H1 (cell line): ENCODE data around the gene SPDYE4. TPM values are rescaled to one million over a fixed set of nuclear protein-coding genes. Genes with fewer than 3 reads are reported as not detected.

ENCODE experiments used
- CTCF ChIA-PET: fragments of 300-600 bp; sonication (Branson Sonifier 250); formaldehyde crosslinking; loops from one replicate; lab custom pipeline; 2021; ENCODE audit not compliant: partially characterized antibody; lab: Charles Lee
- POLR2A ChIA-PET: fragments of 300-600 bp; sonication (Branson Sonifier 250); formaldehyde crosslinking; loops from one replicate; lab custom pipeline; 2021; ENCODE audit warnings: inconsistent platforms; ENCODE audit not compliant: partially characterized antibody; lab: Charles Lee
- DNase-seq, 2 experiments: peaks; one replicate each; pipeline versions ENCODE4 v3.0.0 to v3.0.0-alpha.2; 2010 to 2022; ENCODE audit warnings: low spot score in 2 of 2, low read depth in 1 of 2, mixed read lengths in 1 of 2
- FAIRE-seq: peaks from 2 replicates; lab custom pipeline; 2011; peaks lifted over from hg19 to GRCh38; lab: Jason Lieb, UNC
- H2AFZ ChIP-seq: 2 replicates; pipeline ENCODE4 v1.8.1; 2012; ENCODE audit warnings: low read length, inconsistent platforms
- H2AK5ac ChIP-seq: 2 replicates; pipeline ENCODE4 v1.6.1; 2013; ENCODE audit warnings: low read depth, low read length
- H2BK120ac ChIP-seq: replicated peaks from 2 replicates; pipeline ENCODE3; 2013; ENCODE audit warnings: low read depth, low read length, inconsistent platforms
- H2BK12ac ChIP-seq: 2 replicates; pipeline ENCODE4 v1.6.1; 2013; ENCODE audit warnings: low read depth, low read length
- H2BK15ac ChIP-seq: 2 replicates; pipeline ENCODE4 v1.6.1; 2013; ENCODE audit warnings: low read length
- H2BK20ac ChIP-seq: 2 replicates; pipeline ENCODE4 v1.6.1; 2013; ENCODE audit warnings: low read length
- H2BK5ac ChIP-seq: 2 replicates; pipeline ENCODE4 v1.6.1; 2013; ENCODE audit warnings: low read depth, low read length
- H3K14ac ChIP-seq: 2 replicates; pipeline ENCODE4 v1.6.1; 2013; ENCODE audit warnings: inconsistent platforms; ENCODE audit not compliant: insufficient read length
- H3K18ac ChIP-seq: 2 replicates; pipeline ENCODE4 v1.6.1; 2013; ENCODE audit warnings: low read length; ENCODE audit errors: extremely low read depth
- H3K23ac ChIP-seq: 2 replicates; pipeline ENCODE4 v1.6.1; 2013; ENCODE audit warnings: inconsistent platforms; ENCODE audit not compliant: insufficient read length
- H3K23me2 ChIP-seq: 2 replicates; pipeline ENCODE4 v1.6.1; 2013; ENCODE audit warnings: low read depth, low read length
- H3K27ac ChIP-seq: 2 replicates; pipeline ENCODE4 v1.6.1; 2011; ENCODE audit warnings: low read depth, low read length, inconsistent platforms
- H3K27me3 ChIP-seq, 4 experiments: replicated peaks in 1 of 4; 1 replicate in 1 of 4; 2 replicates in 3 of 4; pipeline versions ENCODE4 v1.6.1 to v1.8.1; 2011 to 2013; ENCODE audit warnings: low read length in 3 of 4, mild to moderate bottlenecking in 3 of 4, inconsistent platforms in 2 of 4, mixed read lengths in 2 of 4, moderate library complexity in 1 of 4; ENCODE audit not compliant: control insufficient read depth in 3 of 4, insufficient read depth in 3 of 4; ENCODE audit errors: extremely low read depth in 1 of 4
- H3K36me3 ChIP-seq, 4 experiments: 2 replicates each; pipeline versions ENCODE4 v1.6.1 to v1.8.1; 2011 to 2013; ENCODE audit warnings: mild to moderate bottlenecking in 4 of 4, low read length in 3 of 4, moderate library complexity in 2 of 4, control low read depth in 1 of 4, inconsistent platforms in 1 of 4; ENCODE audit not compliant: insufficient read depth in 4 of 4, control insufficient read depth in 2 of 4
- H3K4ac ChIP-seq: replicated peaks from 2 replicates; pipeline ENCODE3; 2013; ENCODE audit warnings: low read length, low read depth, mixed read lengths, inconsistent platforms; ENCODE audit not compliant: insufficient read length
- H3K4me1 ChIP-seq, 4 experiments: replicated peaks in 1 of 4; 1 replicate in 1 of 4; 2 replicates in 3 of 4; pipeline versions ENCODE4 v1.6.1 to v1.8.1; 2011 to 2013; ENCODE audit warnings: low read length in 3 of 4, inconsistent platforms in 2 of 4, mixed read lengths in 1 of 4; ENCODE audit not compliant: insufficient read depth in 4 of 4, control insufficient read depth in 3 of 4
- H3K4me2 ChIP-seq, 2 experiments: 2 replicates each; pipeline versions ENCODE4 v1.6.1 to v1.8.1; 2011 to 2013; ENCODE audit warnings: low read depth in 2 of 2, low read length in 2 of 2, control low read depth in 1 of 2, inconsistent platforms in 1 of 2, mild to moderate bottlenecking in 1 of 2; ENCODE audit not compliant: insufficient read depth in 1 of 2
- H3K4me3 ChIP-seq, 4 experiments: fragments of 200-600, 300-600 bp in 1 of 4; sonication (generic), shearing (Covaris generic), sonication (Bioruptor Twin) in 1 of 4; 2 replicates each; pipeline versions ENCODE4 v1.5.1 to v1.8.1; 2011 to 2016; ENCODE audit warnings: low read length in 4 of 4, low read depth in 3 of 4, control low read depth in 2 of 4, inconsistent platforms in 2 of 4, mild to moderate bottlenecking in 2 of 4, mixed read lengths in 1 of 4, moderate library complexity in 1 of 4; ENCODE audit not compliant: insufficient read depth in 2 of 4; ENCODE audit errors: extremely low read depth in 1 of 4
- H3K56ac ChIP-seq: replicated peaks from 2 replicates; pipeline ENCODE3; 2013; ENCODE audit warnings: low read depth, mild to moderate bottlenecking, mixed read lengths, low read length, inconsistent platforms; ENCODE audit not compliant: insufficient read length
- H3K79me1 ChIP-seq: 2 replicates; pipeline ENCODE4 v1.6.1; 2013; ENCODE audit warnings: low read depth, low read length, control low read depth
- H3K79me2 ChIP-seq, 2 experiments: 2 replicates each; pipeline versions ENCODE4 v1.6.1 to v1.8.1; 2012 to 2013; ENCODE audit warnings: low read length in 2 of 2, mild to moderate bottlenecking in 2 of 2, inconsistent platforms in 1 of 2; ENCODE audit not compliant: insufficient read depth in 2 of 2, control insufficient read depth in 1 of 2
- H3K9ac ChIP-seq, 4 experiments: replicated peaks in 1 of 4; 1 replicate in 1 of 4; 2 replicates in 3 of 4; pipeline versions ENCODE4 v1.6.1 to v1.8.1; 2011 to 2013; ENCODE audit warnings: low read depth in 3 of 4, low read length in 3 of 4, control low read depth in 2 of 4, mild to moderate bottlenecking in 2 of 4, moderate library complexity in 2 of 4, inconsistent platforms in 1 of 4; ENCODE audit errors: extremely low read depth in 1 of 4
- H3K9me3 ChIP-seq, 2 experiments: 2 replicates each; pipeline versions ENCODE4 v1.6.1 to v1.8.1; 2012 to 2013; ENCODE audit warnings: mild to moderate bottlenecking in 2 of 2, moderate library complexity in 2 of 2, control low read depth in 1 of 2, inconsistent platforms in 1 of 2, low read depth in 1 of 2, low read length in 1 of 2, mixed read lengths in 1 of 2; ENCODE audit not compliant: insufficient read depth in 2 of 2
- H4K20me1 ChIP-seq, 2 experiments: replicated peaks in 1 of 2; 2 replicates each; pipeline versions ENCODE3 to v1.8.1; 2011 to 2013; ENCODE audit warnings: inconsistent platforms in 2 of 2, low read length in 2 of 2, mild to moderate bottlenecking in 1 of 2; ENCODE audit not compliant: insufficient read depth in 2 of 2, control insufficient read depth in 1 of 2
- H4K5ac ChIP-seq: 2 replicates; pipeline ENCODE4 v1.6.1; 2013; ENCODE audit warnings: low read length, low read depth, mixed read lengths, inconsistent platforms; ENCODE audit not compliant: insufficient read length
- H4K8ac ChIP-seq: 2 replicates; pipeline ENCODE4 v1.8.0; 2013; ENCODE audit warnings: mild to moderate bottlenecking, moderate library complexity, low read length, inconsistent platforms; ENCODE audit not compliant: insufficient read depth; ENCODE audit errors: extremely low read depth
- H4K91ac ChIP-seq: replicated peaks from 2 replicates; pipeline ENCODE3; 2013; ENCODE audit warnings: low read length, mixed read lengths, inconsistent platforms; ENCODE audit not compliant: insufficient read length
- JUND ChIP-seq: IDR thresholded peaks from 2 replicates; pipeline ENCODE4 v1.6.1; 2011; ENCODE audit warnings: mild to moderate bottlenecking, improper control_type of control experiment, low read length
- WGBS, 2 experiments: shearing (Covaris generic) in 1 of 2; methylation state at CpG; one replicate each; pipeline versions ENCODE4 v1.1.6 to v1.1.7; 2013 to 2015; ENCODE audit warnings: low lambda C conversion rate in 2 of 2, mixed read lengths in 2 of 2, inconsistent platforms in 1 of 2, low coverage in 1 of 2, missing lambda C conversion rate in 1 of 2; ENCODE audit not compliant: insufficient replicate concordance in 2 of 2, insufficient coverage in 1 of 2, insufficient read length in 1 of 2; ENCODE audit errors: extremely low coverage in 1 of 2, missing lambda C conversion rate in 1 of 2; 5-methylcytosine and 5-hydroxymethylcytosine counted together
- polyA plus RNA-seq, 7 experiments: library from polyadenylated mRNA; depleted of rRNA in 3 of 7; stranded (reverse) in 5 of 7; unstranded in 2 of 7; fragments of >200 nt in 5 of 7; fragments of 200-250 nt in 2 of 7; gene quantifications; 1 replicate in 5 of 7; 2 replicates in 1 of 7; 4 replicates in 1 of 7; pipeline versions ENCODE4 v1.2.1 to v1.2.3, GENCODE V29; 2011 to 2013; ENCODE audit warnings: missing spikeins in 2 of 7, mixed read lengths in 2 of 7
- total RNA-seq: library from RNA; stranded (reverse); fragmentation: NEBNext Ultra II Directional; extraction: Animal tissue kit (Norgen Biotek cat#: 25700); gene quantifications from 2 replicates; pipeline ENCODE4 v1.2.1, GENCODE V29; 2021

Gene SPDYE4
- total and polyA plus RNA-seq, 2 of the 8 experiments (the other 6 are each of a cell fraction or from before 2014, with no cell fraction given): not detected

DNA sequence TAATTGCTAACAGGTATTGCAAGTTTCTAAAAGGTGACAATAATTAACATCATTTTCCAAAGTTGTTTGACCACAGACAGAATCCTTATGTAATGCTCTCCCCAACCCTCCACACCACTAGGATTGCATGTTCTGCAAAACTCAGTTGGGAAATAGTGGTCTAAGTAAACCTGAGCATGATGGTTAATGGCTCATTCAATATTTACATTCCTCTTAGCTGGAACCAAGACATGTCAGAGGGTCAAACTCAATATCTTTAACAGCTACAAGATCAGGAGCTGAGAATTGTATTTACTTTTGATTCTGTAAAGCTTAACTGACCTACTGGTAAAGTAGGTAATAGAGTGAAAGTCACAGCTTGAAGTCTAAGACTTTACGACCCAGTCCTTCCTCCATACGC lies 30.7 kb upstream of the SPDYE4 start:
- Histone ChIP-seq H3K56ac (no peak overlapping the region), H3K9me3 (peaks cover 4 to 13% of the 10 kb centered on the region in 2 experiments; a peak in 3 of 4 replicates), H3K27ac (no peak overlapping the region), H3K79me2 (no peaks in the 10 kb centered on the region), H4K8ac (no peak overlapping the region), H2BK12ac (no peak overlapping the region), H4K91ac (no peak overlapping the region), H2BK15ac (no peak overlapping the region), H4K5ac (no peak overlapping the region), H3K14ac (no peak overlapping the region), H3K23ac (no peak overlapping the region), H3K18ac (no peak overlapping the region), H2BK120ac (no peak overlapping the region), H3K36me3 (no peaks in the 10 kb centered on the region), H3K27me3 (no peaks in the 10 kb centered on the region; a peak in 2 of 7 replicates), H3K4ac (no peak overlapping the region), H3K4me3 (no peak overlapping the region), H4K20me1 (no peaks in the 10 kb centered on the region), H3K4me2 (no peak overlapping the region), H2AK5ac (no peak overlapping the region), H2AFZ (no peak overlapping the region), H3K79me1 (no peaks in the 10 kb centered on the region; the same call in 1 of the 2 replicates), H3K4me1 (peaks cover 0 to 5% (median 3%) of the 10 kb centered on the region in 4 experiments; a peak in 5 of 7 replicates), H2BK20ac (no peak overlapping the region), H2BK5ac (no peak overlapping the region), H3K23me2 (no peaks in the 10 kb centered on the region), H3K9ac (no peak overlapping the region)
- ChIA-PET POLR2A (interaction anchor here (1.3 kb wide), 1 partner anchor 10 kb away, joined by 4 read pairs; the partner anchor contains the start of gene MFSD6L), CTCF (interaction anchor here (0.6 to 1.1 kb wide), 3 partner anchors 15 to 500 kb away, joined by 3 read pairs; no protein-coding TSS in a partner anchor)
- TF ChIP-seq JUND: no peak
- no peak for DNase-seq
- no peak for FAIRE-seq
- 85% methylated on average over 2 of the region's 2 CpGs; no CpG with 5 or more reads in 1 of the 2 experiments for WGBS, 2 experiments
